ENCODE data around the gene GAK.

DNA sequence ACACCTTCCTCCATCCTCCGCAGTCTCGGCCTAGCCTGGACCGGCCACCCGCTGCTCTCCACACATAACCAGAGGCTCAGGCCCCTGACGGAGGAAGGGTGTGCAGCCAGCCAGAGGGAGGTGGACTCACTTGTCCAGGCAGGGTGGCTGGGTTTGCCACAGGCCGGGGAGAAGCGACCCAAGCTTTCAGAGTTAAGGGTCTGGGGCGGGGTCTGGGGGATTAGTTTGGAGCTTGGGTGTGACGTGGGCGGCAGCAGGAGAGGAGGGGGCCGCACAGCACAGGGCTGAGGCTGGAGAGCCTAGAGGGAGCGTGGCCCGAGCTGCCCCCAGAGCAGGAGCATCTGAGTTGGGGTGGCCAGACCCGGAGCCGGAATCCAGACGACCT is 83.8 kb downstream of the GAK start:
- TF ChIP-seq CTCF (IDR thresholded peaks at IDR 0.05 in 4 of 5, conservative IDR thresholded peaks at IDR 0.05 in 1 of 5), result no peak
- no peak for TF ChIP-seq POLR2A (IDR thresholded peaks at IDR 0.05)

Data from gastrocnemius medialis (tissue), 4 donors.